GM23248 (cell line): Measurements from ENCODE around the gene PIK3R5.

Experiments used
- EZH2 ChIP-seq: fragments of 200-600 bp; sonication (generic); IDR thresholded peaks from 2 replicates; pipeline ENCODE4 v1.6.1; 2018; ENCODE audit warnings: antibody characterized with exemption, mild to moderate bottlenecking; ENCODE audit not compliant: insufficient read depth, poor library complexity, severe bottlenecking
- EZH2phosphoT487 ChIP-seq: fragments of 200-600 bp; sonication (generic); IDR thresholded peaks from 2 replicates; pipeline ENCODE4 v1.6.1; 2018; ENCODE audit warnings: antibody characterized with exemption, moderate library complexity, mild to moderate bottlenecking, low read depth; ENCODE audit not compliant: insufficient read depth

DNA sequence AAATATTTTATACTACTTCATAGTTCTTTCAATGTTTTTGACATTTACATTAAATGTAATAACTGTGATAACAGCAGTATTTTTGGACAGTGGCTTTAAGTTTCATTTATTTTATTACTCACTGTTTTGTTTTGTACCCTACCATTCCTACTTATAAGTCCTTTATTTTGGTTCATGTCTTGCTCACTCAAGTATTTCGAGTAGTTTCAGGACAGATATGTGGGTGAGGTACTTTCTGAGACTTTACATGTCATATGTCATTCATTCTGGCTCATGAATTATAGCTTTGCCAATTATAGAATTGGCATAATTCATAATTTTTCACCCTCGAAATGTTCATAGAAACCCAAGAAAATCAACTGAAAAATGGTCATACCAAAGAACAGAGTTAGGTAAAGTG, 44.4 kb downstream of the PIK3R5 start:
- TF ChIP-seq EZH2 (no peak), EZH2phosphoT487 (no peak)
